CD4-positive, alpha-beta T cell treated with Interleukin-15 for 4 hours (primary cell): Measurements from ENCODE around the gene PARP9.

Experiments used
- DNase-seq: peaks from one replicate; pipeline ENCODE4 v3.0.0-alpha.2; 2020; ENCODE audit warnings: low spot score

The PARP9 gene

DNA sequence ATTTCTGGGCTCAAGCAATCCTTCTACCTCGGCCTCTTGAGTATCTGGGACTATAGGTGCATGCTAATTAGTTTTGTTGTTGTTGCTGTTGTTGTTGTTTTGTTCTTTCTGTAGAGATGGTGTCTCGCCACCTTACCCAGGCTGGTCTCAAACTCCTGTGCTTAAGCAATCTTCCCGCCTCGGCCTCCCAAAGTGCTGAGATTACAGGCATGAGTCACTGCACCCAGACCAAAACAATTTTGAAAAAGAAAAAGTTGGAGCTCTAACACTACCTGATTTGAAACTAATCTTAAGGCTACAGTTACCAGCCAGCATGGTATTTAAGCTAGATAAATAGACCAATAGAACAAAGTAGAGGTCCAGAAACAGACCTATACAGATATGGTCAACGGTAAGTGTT, 79.1 kb downstream of the PARP9 start:
- DNase-seq, result no peak

DNA sequence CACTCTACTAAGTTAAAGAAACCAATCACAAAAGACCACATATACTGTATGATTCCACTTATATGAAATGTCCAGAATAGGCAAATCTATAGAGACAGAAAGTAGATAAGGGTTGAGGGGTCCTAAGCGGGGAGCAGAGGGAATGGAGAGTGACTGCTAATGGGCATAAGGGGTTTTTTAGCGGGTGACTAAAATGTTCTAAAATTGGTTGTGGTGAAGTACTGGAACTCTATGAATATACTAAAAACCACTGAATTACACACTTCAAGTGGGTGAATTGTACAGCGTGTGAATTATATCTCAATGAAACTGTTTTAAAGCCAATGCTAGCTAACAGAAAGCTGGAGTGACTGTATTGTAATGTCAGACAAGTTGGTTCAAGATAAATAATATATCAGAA, 82.7 kb downstream of the PARP9 start:
- no peak for DNase-seq
